Measurements from ENCODE around the gene MED27.

DNA sequence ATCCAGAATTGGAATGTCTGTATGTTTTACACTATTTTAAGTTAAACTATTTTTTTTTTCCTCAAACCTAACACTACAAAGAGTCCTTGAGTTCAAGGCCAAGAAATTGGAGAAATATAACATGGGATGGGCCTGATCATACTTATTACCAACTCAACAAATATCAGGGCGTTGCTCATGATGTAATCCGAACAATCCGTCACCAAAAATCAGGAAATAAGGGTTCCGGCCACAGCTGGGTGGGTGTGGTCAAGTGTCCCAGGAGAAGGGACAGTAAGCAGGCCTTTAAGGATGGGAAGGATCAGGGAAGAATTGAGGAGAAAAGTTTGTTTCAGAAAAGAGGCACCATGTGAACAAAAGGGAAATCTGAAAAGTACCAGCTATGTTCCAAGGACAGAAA, 29.8 kb downstream of the MED27 start:
- TF ChIP-seq, protein P1, sequence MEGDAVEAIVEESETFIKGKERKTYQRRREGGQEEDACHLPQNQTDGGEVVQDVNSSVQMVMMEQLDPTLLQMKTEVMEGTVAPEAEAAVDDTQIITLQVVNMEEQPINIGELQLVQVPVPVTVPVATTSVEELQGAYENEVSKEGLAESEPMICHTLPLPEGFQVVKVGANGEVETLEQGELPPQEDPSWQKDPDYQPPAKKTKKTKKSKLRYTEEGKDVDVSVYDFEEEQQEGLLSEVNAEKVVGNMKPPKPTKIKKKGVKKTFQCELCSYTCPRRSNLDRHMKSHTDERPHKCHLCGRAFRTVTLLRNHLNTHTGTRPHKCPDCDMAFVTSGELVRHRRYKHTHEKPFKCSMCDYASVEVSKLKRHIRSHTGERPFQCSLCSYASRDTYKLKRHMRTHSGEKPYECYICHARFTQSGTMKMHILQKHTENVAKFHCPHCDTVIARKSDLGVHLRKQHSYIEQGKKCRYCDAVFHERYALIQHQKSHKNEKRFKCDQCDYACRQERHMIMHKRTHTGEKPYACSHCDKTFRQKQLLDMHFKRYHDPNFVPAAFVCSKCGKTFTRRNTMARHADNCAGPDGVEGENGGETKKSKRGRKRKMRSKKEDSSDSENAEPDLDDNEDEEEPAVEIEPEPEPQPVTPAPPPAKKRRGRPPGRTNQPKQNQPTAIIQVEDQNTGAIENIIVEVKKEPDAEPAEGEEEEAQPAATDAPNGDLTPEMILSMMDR (tag by site-specific recombination; IDR thresholded peaks at IDR 0.05): no peak
- TF ChIP-seq, protein P2, sequence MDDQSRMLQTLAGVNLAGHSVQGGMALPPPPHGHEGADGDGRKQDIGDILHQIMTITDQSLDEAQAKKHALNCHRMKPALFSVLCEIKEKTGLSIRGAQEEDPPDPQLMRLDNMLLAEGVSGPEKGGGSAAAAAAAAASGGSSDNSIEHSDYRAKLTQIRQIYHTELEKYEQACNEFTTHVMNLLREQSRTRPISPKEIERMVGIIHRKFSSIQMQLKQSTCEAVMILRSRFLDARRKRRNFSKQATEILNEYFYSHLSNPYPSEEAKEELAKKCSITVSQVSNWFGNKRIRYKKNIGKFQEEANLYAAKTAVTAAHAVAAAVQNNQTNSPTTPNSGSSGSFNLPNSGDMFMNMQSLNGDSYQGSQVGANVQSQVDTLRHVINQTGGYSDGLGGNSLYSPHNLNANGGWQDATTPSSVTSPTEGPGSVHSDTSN (CRISPR knock-in tag; IDR thresholded peaks at IDR 0.05): no peak
- TF ChIP-seq GLIS1 (tag by site-specific recombination; IDR thresholded peaks at IDR 0.05) (no peak), ZNF404 (tag by site-specific recombination; IDR thresholded peaks at IDR 0.05) (no peak), ZNF157 (tag by site-specific recombination; IDR thresholded peaks at IDR 0.05) (no peak), ZNF23 (tag by site-specific recombination; IDR thresholded peaks at IDR 0.05; ENCODE audit: borderline replicate concordance) (no peak), ZNF140 (tag by site-specific recombination; IDR thresholded peaks at IDR 0.05) (no peak), SALL2 (tag by site-specific recombination; IDR thresholded peaks at IDR 0.05; ENCODE audit: borderline replicate concordance) (no peak)
- TF ChIP-seq, protein P3, sequence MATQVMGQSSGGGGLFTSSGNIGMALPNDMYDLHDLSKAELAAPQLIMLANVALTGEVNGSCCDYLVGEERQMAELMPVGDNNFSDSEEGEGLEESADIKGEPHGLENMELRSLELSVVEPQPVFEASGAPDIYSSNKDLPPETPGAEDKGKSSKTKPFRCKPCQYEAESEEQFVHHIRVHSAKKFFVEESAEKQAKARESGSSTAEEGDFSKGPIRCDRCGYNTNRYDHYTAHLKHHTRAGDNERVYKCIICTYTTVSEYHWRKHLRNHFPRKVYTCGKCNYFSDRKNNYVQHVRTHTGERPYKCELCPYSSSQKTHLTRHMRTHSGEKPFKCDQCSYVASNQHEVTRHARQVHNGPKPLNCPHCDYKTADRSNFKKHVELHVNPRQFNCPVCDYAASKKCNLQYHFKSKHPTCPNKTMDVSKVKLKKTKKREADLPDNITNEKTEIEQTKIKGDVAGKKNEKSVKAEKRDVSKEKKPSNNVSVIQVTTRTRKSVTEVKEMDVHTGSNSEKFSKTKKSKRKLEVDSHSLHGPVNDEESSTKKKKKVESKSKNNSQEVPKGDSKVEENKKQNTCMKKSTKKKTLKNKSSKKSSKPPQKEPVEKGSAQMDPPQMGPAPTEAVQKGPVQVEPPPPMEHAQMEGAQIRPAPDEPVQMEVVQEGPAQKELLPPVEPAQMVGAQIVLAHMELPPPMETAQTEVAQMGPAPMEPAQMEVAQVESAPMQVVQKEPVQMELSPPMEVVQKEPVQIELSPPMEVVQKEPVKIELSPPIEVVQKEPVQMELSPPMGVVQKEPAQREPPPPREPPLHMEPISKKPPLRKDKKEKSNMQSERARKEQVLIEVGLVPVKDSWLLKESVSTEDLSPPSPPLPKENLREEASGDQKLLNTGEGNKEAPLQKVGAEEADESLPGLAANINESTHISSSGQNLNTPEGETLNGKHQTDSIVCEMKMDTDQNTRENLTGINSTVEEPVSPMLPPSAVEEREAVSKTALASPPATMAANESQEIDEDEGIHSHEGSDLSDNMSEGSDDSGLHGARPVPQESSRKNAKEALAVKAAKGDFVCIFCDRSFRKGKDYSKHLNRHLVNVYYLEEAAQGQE (tag by site-specific recombination; IDR thresholded peaks at IDR 0.05): no peak
- TF ChIP-seq, protein P4, sequence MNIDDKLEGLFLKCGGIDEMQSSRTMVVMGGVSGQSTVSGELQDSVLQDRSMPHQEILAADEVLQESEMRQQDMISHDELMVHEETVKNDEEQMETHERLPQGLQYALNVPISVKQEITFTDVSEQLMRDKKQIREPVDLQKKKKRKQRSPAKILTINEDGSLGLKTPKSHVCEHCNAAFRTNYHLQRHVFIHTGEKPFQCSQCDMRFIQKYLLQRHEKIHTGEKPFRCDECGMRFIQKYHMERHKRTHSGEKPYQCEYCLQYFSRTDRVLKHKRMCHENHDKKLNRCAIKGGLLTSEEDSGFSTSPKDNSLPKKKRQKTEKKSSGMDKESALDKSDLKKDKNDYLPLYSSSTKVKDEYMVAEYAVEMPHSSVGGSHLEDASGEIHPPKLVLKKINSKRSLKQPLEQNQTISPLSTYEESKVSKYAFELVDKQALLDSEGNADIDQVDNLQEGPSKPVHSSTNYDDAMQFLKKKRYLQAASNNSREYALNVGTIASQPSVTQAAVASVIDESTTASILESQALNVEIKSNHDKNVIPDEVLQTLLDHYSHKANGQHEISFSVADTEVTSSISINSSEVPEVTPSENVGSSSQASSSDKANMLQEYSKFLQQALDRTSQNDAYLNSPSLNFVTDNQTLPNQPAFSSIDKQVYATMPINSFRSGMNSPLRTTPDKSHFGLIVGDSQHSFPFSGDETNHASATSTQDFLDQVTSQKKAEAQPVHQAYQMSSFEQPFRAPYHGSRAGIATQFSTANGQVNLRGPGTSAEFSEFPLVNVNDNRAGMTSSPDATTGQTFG (tag by site-specific recombination; IDR thresholded peaks at IDR 0.05; ENCODE audit: borderline replicate concordance): no peak

Data from HEK293 (cell line).